Adipose tissue (tissue), 3 donors: ENCODE results near the gene HDAC7. TPM values are rescaled to one million over a fixed set of nuclear protein-coding genes. Genes with fewer than 3 reads are reported as not detected.

Source experiments
- H3K27ac ChIP-seq: one replicate; pipeline ENCODE4 v1.5.1; 2013; ENCODE audit warnings: low read depth, low read length
- WGBS, 3 donors: extraction: QIAGEN DNeasy Blood & Tissue Kit; methylation state at CpG; one replicate each; pipeline ENCODE4 v1.1.7; 2013; 5-methylcytosine and 5-hydroxymethylcytosine counted together
- polyA plus RNA-seq, 3 donors: library from polyadenylated mRNA; stranded (reverse); fragments of 200-250 nt; gene quantifications; one replicate each; pipeline ENCODE4 v1.2.3, GENCODE V29; 2013
- donor health status: healthy with polysubstance abuse.
- donor health status: Bipolar disorder and iron deficiency.
- donor health status: healthy.

HDAC7 gene
- polyA plus RNA-seq, result 100 to 1,000 TPM in 1 of 3 donors, 10 to 100 TPM in 2; 18.9 to 107 (median 59.0) TPM

DNA sequence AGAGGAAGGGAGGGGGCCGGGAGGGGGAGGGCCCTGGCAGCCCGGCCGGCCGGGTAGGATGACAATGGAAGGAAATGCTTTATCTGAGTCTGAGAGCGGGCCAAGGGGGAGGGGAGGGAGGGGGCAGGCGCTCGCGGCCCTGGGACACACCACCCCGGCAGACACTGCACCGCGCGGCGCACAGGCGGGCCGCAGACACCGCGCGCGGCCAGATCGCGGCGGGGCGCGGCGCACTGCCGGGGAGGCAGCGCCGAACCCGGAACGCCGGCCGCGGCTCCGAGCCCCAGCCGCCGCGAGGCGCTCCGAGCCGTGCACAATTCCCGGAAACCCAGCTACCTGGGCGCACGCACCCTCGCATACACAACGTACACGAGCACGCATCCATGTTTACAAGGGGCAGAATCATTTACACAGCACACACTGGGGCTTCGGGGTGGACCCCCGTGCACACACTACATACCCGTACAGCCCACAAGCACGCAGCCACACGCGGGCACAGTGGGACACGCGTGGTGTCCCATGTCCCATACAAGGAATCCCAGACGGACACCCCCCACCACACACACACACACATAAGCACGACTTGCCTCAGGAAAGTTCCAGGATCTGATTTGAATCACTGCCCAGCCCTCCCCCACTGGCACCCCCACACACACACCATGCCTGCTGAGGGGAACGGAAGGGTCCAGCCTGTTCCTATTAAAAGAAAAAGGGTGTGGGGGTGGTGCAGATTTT, at the start of gene HDAC7:
TSS of gene HDAC7 (minus strand) at position 8 of the 735 bp plus-strand sequence. CDS start 118 bp downstream, outside the sequence.
- 0 to 2% (median 1%) methylated on average over 43 to 58 of the region's 58 CpGs for WGBS, 3 donors
- H3K27ac ChIP-seq, result peak within 1 kb of the TSS; percentile 94

DNA sequence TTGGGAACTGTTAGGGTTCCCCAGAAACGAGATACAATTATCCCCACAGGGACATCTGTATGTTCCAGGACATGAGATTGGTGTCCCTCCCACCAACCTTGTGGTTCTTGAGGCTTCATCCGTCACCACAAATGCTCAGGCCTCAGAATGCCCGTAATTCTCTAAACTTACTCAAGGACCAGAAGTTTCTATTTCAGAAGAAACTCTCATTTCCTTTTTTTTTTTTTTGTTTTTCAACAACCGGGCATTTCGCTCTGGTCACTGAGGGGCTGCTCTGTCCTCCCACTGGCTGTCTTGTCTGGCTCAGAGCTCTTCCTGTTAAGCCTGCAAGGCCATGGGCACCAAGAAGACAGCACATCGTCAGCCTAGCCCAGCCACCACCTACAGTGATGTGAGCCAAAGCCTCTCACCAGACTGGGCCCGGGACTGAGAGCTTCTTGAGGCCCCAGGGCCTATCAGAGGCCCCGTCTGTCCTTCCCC, 48.9 kb upstream of the HDAC7 start:
- 63 to 92% (median 66%) methylated on average over 8 of the region's 8 CpGs for WGBS, 3 donors
- H3K27ac ChIP-seq, result no peak overlapping the region

DNA sequence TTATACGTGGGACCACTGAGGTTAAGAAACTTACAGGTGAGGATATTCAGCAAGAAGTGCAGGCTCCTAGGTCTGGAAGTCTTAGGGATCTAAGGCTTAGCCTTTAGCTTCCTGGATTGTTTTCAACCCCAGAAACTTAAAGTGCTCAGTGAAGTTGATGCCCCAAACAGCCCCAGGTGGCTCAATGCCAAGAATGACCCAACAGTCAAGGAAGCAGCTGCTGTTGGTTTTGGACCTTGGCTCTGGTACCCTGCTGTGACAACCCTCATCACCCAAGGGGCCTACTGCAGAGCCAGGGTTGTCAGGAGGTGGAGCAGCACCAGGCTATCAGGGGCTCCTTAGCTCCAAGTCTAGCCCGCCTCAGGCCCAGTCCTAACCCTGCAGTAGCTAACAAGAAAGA, 48.3 kb upstream of the HDAC7 start:
- WGBS, 3 donors, result 83 to 90% (median 85%) methylated on average over 2 of the region's 2 CpGs
- H3K27ac ChIP-seq, result no peak overlapping the region

DNA sequence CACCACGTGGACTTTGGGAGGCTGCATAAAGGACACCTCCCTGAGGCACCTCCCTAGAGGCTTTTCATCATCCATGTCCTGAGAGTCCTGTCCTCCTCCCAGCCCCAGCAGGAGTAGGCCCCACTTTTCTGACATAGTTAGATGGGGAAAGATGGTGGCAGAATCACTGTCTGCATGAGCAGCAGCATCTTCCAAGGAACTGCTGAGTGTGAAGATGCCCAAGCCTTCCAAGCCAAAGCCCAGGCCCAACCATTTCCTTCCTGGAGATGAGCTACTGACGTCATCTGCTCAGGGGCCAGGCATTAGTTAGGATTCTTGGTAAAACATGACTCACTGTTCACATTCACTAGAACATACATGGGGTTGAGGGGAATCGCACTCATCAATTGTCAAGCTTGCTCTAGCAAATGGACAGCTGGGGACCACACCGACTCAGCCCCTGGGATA, 47.8 kb upstream of the HDAC7 start:
- no peak overlapping the region for H3K27ac ChIP-seq
- 64 to 87% (median 67%) methylated on average over 4 of the region's 4 CpGs for WGBS, 3 donors

DNA sequence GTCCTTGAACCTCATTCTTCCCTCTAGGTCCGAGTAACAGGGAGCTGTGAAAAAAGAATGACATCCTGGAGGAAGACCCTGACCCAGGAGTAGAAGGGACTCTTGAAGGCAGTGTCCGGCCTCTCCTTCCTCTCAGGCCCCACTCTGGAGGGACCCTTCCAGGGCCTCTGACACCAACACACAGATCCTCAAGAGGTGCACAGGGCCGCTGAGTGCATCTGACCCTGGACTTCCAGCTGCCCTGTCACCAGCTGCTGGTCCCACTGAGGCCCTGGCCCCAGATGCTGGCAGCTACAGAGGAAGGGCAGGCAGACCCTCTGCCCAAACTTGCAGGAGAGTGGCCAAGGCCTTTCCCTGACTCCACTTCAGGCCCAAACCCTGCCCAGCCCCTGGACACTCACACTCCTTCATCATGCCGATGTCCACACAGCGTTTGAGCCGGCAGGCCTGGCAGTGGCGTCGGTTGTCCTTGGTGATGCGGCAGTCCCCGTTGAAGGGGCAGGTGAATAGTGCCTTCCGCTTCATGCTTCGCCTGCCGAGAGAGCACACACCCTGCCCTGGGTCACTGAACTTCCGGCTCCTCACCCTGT, 45.0 kb upstream of the HDAC7 start:
- 93 to 96% (median 96%) methylated on average over 14 of the region's 14 CpGs for WGBS, 3 donors
- no peak overlapping the region for H3K27ac ChIP-seq

DNA sequence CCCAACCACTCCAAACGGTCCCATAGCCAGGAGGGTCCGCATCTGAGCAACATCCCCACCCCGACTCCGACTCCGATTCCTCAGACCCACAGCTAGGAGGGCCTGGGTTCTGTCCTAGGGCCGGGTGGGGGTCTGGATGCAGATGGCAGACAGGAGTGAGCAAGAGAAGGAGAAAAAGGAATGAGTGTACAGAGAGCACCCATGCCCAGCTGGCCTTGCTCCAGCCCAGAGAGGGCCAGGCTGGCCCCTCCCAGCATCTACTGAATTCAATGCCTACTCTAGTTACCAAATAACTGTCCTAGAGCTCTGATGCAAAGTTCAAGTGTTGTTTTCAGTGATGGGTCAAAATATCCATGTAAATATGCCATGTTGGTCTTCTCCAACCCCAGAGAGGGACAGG, 44.3 kb upstream of the HDAC7 start:
- WGBS, 3 donors, result 85 to 90% (median 87%) methylated on average over 6 of the region's 6 CpGs

DNA sequence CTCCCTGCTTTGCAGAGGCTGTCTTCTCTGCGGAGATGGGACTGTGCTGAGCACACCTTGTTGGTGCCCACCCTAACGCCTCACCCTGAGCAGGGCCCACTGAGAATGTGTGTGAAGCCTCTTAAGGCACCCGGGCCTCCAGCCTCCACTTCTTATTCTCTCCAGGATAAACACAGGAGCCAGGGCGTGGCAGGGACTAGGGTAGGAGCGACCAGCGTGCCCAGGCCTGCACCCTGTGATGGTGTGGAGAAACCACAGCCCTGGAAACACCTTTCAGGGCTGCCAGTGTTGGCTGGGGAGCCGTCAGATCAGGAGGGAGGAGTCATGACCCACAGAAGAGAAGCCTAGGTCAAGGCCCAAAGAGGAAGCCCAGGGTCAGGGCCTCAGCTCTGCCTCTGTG, 43.8 kb upstream of the HDAC7 start:
- 80 to 93% (median 88%) methylated on average over 7 of the region's 7 CpGs for WGBS, 3 donors
- H3K27ac ChIP-seq, result no peak overlapping the region

More for the DNA sequence above, 44.3 kb upstream of the HDAC7 start:
- H3K27ac ChIP-seq, result no peak overlapping the region

DNA sequence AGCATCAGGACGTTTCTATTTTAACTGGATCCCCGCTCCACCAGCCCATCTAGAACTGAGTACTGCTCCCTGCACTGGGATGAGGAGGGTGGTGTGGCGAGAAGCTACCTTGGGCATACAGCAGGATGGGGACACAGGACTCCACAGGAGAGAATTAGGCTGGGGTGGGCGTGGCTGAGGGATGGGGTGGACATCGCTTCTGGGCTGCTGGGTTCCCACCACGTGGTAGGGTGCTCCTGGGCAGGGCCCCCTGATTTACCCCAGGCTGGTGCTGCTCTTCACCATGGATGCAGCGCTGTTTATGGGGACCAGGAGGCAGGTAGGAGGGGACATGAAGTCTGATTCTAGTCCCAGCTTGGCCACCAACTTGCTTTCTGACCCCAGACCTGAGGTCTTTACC, 43.2 kb upstream of the HDAC7 start:
- WGBS, 3 donors, result 88 to 93% (median 92%) methylated on average over 7 of the region's 7 CpGs
- no peak overlapping the region for H3K27ac ChIP-seq

DNA sequence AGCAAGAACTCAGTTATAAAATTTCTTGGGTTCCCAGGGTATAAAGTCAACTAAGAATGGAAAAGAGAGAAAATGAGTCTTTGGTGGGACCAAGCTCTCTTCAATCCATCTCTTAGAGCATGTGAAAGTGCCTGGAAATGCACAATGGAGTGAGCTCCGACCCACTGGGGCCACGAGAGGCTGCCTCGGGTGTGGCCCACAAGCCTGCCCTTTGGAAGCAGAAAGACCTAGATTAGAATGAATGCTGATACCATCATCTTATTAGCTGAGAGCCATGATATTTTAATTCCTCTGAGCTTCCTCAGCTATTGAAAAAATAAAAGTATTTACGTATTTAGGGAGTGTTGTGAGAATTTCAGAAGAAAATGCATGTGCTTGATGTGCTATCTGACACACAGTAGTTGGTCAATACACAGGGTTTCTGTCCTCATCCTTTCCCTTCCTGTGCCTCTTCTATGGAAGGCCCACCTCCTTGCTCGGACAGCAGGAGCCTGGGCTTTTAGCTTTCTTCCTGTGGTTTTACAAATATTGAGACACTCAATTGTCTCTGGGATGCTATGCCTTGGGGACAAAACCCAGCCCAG, 42.6 kb upstream of the HDAC7 start:
- WGBS, 3 donors, result 62 to 87% (median 70%) methylated on average over 5 of the region's 5 CpGs
- H3K27ac ChIP-seq, result no peak overlapping the region

DNA sequence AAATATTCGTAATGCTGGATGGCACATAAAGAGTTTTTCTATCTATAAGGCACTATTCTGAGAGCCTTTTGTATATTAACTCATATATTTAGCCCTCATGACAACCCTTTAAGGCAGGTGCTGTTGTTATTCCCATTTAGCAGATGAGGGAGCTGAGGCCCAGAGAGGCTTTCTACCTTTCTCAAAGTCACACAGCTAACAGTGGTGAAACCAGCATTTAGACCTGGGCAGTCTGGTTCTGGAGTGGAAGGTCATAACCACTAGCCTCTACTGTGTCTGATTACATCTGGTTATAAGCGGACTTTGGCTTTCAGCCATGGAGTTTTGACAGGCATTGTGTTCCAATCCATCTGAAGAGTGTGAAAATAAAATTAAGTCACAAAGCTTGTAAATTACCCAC, 41.2 kb upstream of the HDAC7 start:
- no peak overlapping the region for H3K27ac ChIP-seq
- WGBS, 3 donors, result 76 to 87% (median 76%) methylated on average over 2 of the region's 2 CpGs

DNA sequence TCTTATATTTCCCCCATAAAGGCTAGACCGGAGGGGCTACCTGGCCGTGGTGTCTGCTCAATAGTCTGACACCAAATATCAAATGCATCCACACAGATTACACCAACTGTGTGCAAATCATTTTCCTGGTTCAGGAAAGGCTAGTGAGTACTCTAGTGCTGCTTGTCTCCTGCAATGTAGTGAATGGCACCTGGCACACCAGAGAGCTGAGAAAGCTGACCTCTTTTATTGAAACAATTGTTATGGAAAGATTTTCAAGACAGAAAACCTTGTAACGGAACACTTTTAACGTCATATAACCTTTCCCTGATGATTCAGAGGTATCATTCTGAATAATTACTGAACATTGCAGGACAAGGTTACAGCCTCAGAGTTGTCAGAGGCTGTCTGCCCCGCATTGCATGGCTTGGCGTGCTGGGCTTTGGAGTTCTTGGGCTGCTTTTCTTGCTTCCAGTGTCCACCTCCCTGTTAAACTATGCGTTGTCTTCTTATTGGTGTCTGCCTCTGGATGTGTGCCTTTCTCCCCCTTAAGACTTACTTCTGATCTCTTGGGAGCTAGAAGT, 40.7 kb upstream of the HDAC7 start:
- 90 to 94% (median 93%) methylated on average over 7 of the region's 7 CpGs for WGBS, 3 donors
- H3K27ac ChIP-seq, result no peak overlapping the region

DNA sequence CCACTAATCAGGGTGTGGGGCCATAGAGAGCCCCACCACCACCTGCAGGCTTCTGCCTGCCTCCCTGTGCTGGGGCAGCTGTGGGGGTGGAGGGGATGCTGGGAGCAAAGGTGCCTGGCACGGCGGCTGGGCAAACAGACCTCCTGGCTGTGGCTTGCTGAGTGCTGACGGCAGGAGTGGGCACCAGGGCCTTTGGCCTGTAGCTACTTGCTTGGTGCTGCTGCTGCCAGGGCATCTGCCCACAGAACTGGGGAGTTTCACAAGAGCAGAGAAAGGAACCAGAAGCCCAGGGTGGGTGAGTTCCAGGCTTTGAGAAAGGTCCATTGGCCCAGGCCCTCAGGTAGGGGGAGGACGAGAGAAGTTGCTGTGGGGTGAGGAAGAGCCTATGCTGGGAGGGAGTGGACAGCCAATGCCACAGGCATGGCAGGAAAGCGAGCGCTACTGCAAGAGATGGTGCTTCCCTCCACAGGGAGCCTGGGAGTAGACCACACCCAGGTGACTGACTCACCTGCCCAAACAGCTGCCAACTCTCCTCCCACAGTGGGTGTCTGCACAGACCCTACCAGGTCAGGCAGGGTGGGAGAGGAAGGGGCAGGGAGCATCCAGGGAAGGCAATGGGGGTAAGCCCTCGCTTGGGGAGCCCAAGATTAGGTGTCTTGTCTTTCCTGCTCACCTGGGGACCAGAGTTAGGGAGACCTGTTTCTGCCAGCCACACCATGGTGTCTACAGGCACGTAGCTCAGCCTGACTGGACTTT, 39.0 kb upstream of the HDAC7 start:
- WGBS, 3 donors, result 87 to 94% (median 89%) methylated on average over 8 of the region's 8 CpGs
- no peak overlapping the region for H3K27ac ChIP-seq

DNA sequence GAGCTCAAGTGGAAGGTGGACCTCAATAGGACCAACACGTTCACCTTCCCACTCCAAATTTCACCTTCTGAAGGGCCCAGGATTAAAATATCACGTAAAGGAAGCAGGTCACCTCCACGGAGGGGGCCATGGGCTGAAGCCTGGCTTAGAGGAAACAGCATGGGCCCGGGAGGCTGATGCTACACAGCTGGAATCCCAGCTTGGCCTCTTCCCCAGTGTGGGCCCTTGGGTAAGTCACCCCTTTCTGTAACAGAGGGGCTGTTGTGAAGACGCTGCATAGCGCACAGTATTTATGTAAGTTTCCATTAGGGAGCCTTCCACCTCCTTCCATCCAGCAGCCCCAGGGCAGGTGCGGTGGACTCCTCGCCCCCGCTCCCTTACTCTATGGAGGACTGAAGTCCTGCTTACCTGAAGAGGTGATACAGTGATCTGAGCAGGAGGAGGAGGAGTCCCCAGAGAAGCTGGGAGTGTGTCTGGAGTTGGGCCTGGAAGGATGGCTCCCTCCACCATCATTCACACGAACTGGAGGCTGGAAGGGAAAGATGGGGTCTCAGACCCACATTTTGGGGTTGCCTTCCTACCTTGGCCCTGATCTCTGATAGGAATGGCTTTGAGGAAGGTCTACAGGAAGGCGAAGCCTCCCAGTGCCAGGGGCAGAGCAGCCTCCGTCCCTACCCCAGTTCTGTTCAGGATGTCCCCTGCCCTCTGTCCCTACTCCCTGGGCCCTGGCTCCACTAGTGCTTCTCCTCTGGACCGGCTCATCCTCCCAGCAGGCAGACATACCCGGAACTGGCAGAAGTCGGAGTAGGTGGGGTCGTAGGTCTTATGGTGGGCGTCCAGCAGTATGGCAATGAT, 37.2 kb upstream of the HDAC7 start:
- H3K27ac ChIP-seq, result no peak overlapping the region
- 90 to 94% (median 94%) methylated on average over 17 of the region's 17 CpGs for WGBS, 3 donors

DNA sequence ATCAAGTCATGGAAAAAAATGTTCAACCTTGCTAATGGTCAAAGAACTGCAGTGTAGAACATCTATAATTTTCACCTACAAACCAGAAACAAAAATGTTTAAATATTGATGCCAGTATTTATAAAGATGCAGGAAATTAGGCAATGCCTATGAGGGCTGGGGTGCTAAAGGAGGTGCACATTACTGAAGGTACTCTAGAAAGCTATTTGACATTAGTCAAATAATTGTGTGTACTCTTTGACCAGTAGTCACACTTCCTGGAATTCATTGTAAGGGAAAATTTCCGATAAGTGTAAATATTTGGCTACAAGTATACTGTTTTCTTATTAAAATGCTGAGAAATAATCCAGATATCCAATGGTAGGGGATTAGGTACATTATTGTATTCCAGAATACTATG, 36.4 kb upstream of the HDAC7 start:
- H3K27ac ChIP-seq, result no peak overlapping the region
- 64 to 89% (median 78%) methylated on average over 1 of the region's 1 CpG for WGBS, 3 donors

DNA sequence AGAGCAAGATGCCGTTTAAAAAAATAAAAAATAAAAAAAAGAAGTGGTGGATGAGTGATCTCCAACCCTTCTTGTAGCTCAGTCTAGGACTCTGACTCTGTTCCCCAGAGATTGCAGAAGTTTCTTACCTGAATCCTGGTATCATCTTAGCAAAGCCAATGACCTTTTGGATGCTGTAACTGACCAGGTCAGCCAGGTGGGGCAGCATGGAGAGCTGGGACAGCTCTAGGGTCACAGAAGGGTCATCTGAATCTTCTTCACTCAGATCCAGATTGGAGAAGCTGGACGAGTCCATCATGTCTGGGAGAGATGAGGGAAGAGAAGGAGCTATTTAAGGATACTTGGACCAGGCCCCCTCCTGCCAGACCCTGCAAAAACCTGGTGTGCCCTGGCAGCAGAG, 35.8 kb upstream of the HDAC7 start:
- 73 to 91% (median 81%) methylated on average over 2 of the region's 2 CpGs for WGBS, 3 donors
- H3K27ac ChIP-seq, result no peak overlapping the region

DNA sequence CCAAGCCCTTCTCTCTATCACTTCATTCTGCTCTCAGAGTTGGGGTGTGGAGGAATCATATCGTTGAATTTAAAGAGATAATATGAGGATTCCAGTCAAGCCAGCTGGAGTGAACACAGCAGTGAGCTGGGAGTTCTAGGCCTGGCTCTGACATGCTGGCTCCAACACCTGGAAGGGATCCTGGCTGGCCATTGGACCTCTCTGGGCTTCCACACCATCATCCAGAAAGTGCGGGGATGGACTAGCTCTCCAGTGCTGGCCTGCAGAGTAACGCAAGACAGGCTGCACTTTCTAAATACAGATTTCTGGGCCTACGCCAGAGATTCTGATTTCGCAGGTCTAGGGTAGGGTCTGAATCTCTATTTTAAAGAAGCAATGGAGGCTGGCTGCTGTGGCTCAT, 34.8 kb upstream of the HDAC7 start:
- WGBS, 3 donors, result 95 to 97% (median 95%) methylated on average over 5 of the region's 5 CpGs
- H3K27ac ChIP-seq, result no peak overlapping the region

DNA sequence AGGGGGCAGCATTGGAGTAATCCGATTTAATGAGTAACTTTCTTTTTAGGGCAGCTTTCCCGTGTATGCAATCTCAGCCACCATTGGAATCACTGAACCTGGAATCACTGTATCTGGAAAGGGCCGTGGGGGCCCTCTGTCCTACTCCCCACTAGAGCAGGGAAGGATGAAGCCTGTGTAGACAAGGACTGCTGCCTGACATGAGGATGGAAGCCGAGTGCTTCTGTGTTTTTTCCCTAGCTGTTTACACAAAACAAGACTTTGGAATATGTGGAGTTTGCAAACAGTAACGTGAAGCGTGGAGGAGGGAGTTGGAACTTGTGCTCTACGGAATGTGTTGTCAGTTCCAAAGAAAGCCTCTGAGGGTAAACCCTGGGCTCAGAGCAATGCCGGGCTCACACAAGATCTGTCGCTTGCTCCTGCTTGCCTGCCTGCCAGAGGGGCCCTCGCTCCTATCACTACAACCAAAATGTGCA, 32.4 kb upstream of the HDAC7 start:
- WGBS, 3 donors, result 59 to 68% (median 63%) methylated on average over 10 of the region's 10 CpGs
- H3K27ac ChIP-seq, result no peak overlapping the region
